Measurements from ENCODE around the gene TRIM38.

- no peak for TF ChIP-seq EZH2 (IDR thresholded peaks at IDR 0.05)
- no peak for TF ChIP-seq POLR2AphosphoS5 (IDR thresholded peaks at IDR 0.05; ENCODE audit: borderline replicate concordance, low read depth, low read length)
- no peak for TF ChIP-seq FOXP2 (optimal IDR thresholded peaks at IDR 0.05; ENCODE audit: control extremely low read depth, extremely low read length, insufficient read depth)
Measured at GRCh38 chr6:26009817-26010216, 47.2 kb downstream of the TRIM38 start.

All from SK-N-MC (cell line).